GM18520 (cell line): ENCODE measurements around the gene FOXN1.
A peak's percentile ranks its signal among the peaks of the same experiment; 100 is the strongest.
"Not testable (repeated sequence)": the region's sequence is repeated elsewhere in the genome, so short reads cannot be mapped to it uniquely, and the experiment has no call there.

ENCODE experiments used
- ATAC-seq: cut with Tn5 transposase; IDR thresholded peaks from one replicate; pipeline ENCODE4 v1.9.1; 2021; ENCODE audit not compliant: unreplicated experiment

The FOXN1 gene

DNA sequence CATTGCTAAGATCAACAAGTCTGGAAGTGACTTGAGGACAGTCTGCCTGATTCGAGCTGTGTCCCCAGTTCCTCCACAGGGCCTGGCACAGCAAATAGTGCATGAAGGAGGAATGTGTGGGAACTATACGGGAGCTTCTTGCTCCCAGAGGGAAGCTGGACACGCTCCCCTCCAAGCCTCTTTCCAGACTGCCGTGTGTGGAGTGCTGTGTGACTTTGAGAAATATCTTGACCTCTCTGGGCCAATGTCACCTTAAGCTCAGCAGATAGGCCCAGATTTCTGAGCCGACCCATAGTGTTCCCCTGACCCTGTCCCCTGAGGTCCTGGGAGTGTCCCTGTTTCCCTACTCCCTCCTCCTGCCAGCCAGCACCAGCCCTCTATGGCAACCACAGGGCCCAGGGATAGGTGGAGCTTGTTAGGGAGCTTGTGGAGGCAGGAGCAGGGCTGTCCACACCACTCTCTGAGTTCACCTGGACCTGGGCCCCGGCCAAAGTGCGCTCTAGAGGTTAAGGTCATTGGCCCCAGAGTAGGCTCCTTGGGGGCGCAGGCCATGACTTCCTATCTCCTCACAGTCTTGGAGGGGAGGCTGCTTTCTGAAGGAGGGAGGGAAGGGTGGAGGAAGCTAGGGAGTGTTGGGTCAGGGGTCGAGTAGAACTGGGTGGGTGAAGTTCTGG lies 6.3 kb upstream of the FOXN1 start:
- no peak for ATAC-seq

DNA sequence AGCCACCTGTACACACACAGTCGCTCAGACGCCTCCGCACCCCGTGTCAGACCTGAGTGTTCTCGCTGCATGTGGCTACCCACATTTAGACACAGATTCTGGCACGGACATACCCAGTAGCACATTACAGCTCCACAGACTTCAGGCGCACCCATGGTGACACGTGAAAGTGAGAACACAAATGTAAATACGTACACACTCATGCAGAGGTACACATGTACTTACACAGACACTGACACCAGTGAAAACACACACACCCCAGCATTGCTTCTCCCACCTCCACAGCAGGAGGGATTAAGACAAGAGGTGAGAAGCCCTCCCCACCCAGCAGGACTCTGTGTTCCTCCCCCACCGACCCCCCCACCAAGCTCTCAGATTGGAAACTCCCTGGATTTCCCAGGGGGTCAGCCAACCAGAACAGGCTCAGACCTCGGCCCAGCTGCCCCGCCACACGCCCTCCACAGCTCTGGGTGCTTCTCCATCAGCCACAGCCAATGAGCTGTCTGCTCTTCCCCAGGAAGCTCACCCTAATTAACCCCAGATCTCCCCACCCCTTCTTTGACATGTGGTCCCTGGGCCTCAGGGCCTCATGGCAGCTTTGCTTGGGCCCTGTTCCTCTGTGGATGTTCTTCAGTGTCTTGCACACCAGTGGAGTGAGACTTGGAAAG lies 5.3 kb upstream of the FOXN1 start:
- peak; percentile 74 for ATAC-seq

DNA sequence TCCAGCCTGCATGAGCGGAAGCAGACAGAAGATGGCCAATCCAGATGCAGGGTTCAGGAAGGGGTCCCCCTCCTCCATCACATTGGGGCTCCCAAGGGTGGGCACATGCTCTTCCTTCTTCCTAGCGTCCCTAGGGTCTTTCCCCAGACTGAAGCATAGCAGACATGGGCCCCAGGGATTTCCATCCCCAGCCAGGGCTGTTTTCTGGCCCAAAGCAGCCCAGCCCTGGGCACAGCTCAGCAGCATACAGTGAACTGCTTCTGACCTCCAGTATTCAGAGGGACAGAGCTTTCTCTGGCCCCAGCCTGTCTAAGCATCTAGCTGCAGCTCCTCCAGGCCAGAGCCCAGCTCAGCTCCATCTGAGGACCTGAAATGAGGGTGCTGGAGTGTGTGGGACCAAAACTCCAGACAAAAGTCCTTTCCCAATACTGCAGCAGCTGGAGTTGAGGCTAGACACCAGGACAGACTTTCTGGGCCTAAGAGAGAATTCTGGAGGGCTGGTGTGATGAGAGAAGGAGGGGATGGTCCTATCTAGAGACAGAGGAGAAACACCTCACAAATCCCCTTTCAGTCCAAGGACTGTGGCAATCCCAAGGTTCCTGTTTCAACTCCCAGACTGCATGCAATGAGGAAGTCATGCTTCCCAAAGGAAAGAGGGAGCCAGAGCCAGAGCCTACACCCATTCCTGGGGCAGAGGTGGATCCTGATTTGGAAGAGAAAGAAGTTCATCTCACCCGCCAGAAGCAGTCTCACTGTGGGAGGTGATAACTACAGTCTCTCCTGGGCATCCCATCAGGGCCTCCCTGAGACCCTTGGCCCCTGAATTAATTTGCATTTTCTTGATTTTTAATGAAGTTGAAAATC lies 4.5 kb upstream of the FOXN1 start:
- ATAC-seq: no peak

GRCh38 chr17:28503420-28503819 lies 2.7 kb upstream of the FOXN1 start:
- ATAC-seq: no peak

- ATAC-seq: no peak
Measured at GRCh38 chr17:28506763-28507487, 777 bp downstream of the FOXN1 start.

- ATAC-seq: no peak
Measured at GRCh38 chr17:28507567-28508203, 1.5 kb downstream of the FOXN1 start.

GRCh38 chr17:28508211-28508724 lies 2.1 kb downstream of the FOXN1 start:
- ATAC-seq: no peak

DNA sequence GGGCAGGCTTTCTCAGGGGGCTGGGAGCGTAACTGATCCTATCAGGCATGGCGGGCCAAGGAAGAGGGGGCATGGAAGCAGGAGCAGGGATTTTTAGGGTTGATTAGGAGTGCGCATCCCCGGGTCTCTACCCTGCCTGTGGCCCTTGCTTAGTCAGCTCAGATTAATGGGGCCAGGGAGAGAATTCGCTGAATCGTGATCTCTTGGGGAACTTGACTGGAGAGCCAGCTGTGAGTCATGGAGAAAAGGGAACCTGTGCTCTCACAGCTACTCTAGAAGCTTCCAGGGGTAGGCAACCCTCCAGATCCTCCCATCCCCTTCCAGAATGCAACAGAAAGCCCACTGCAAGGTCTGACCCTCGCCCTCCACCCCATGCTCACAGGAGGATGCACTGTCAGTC lies 3.6 kb downstream of the FOXN1 start:
- ATAC-seq: no peak

- ATAC-seq: no peak
Measured at GRCh38 chr17:28511858-28512461, 5.8 kb downstream of the FOXN1 start.

GRCh38 chr17:28513476-28513875 lies 7.3 kb downstream of the FOXN1 start:
- ATAC-seq: no peak

DNA sequence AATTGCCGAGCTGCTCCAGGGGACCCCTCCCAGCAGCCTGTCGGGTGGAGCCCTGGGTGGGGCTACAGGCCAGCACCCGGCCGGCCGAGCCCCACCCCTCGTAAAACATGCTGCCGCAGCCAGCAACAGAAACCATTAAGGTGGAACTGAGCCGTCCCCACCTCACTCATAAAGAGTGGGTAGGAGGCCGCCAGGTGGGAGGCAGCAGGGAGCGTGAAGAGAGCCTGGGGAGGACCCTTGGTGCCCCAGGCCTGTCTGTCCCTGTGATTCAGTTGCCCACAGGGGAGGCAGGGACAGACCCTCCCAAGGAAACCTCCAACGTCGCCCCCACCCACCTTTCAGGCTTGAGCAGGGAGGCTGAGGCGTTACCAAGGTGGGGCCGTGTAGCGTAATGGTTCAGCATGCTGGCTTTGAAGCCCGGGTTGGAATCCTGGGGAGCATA lies 8.4 kb downstream of the FOXN1 start:
- no peak for ATAC-seq

DNA sequence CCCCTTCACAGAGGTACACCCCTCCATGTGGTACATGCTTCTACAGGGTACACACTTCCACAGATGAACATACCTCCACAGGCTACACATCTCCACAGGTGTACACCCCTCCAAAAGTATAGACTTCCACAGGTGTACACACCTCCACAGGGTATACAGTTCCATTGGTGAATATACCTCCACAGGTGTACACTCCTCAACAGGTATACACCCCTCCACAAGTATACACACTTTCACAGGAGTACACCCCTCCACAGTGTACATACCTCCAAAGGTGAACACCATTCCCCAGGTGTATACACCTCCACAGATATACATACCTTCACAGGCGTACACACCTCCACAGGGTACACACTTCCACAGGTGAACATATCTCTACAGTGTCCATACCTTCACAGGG lies 9.4 kb downstream of the FOXN1 start:
- no peak for ATAC-seq

GRCh38 chr17:28518132-28518531 lies 12.0 kb downstream of the FOXN1 start:
- ATAC-seq: no peak

GRCh38 chr17:28518578-28518977 lies 12.4 kb downstream of the FOXN1 start:
- no peak for ATAC-seq

- ATAC-seq: no peak
Measured at GRCh38 chr17:28519236-28519635, 13.1 kb downstream of the FOXN1 start.

- no peak for ATAC-seq
Measured at GRCh38 chr17:28520687-28521086, 14.5 kb downstream of the FOXN1 start.

GRCh38 chr17:28521311-28522085 lies 15.3 kb downstream of the FOXN1 start:
- no peak for ATAC-seq

- not testable (repeated sequence) for ATAC-seq
Measured at GRCh38 chr17:28522281-28522680, 16.1 kb downstream of the FOXN1 start.

- no peak for ATAC-seq
Measured at GRCh38 chr17:28523186-28523585, 17.0 kb downstream of the FOXN1 start.
